Measurements from ENCODE around the gene HLF.

The HLF gene

GRCh38 chr17:55275894-55276804, 11.4 kb downstream of the HLF start:
- no peak for DNase-seq

DNA sequence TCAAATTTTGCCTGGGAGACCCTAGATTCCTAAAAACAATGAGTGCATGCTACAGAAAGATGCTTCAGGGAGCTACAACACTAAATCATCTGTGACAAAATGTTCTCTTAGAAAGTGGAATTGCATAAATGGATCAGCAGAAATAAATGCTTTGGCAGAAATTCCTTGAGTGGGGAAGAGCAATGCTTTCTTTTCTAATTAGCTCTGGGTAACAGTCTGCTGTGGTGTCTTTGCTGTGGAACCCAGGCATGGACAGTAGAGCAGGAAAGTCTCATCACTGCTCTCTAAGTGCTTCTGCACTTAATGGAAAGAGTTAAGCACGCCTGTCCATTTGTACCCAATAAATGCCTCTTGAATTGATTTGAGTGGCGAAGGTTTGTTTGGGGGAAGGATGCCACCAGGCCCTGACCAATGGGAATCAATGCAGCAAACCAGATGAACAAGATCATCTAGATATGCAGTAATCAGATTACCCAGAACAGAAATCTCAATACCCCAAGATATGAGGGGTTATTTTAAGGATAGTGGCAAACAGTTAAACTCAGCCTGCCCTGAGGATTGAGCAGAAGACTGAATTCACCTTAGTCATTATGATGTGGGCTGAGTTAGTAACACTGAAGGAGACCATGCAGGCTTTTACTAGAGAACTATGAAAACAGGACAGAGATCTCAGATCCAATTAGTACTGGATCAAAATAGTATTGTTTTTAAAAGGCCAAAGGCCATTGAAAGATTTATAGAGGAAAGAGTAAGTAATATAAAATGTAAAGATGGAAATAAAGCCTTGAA, 13.6 kb downstream of the HLF start:
- no peak for DNase-seq

- no peak for DNase-seq
Measured at GRCh38 chr17:55279203-55279602, 14.4 kb downstream of the HLF start.

DNA sequence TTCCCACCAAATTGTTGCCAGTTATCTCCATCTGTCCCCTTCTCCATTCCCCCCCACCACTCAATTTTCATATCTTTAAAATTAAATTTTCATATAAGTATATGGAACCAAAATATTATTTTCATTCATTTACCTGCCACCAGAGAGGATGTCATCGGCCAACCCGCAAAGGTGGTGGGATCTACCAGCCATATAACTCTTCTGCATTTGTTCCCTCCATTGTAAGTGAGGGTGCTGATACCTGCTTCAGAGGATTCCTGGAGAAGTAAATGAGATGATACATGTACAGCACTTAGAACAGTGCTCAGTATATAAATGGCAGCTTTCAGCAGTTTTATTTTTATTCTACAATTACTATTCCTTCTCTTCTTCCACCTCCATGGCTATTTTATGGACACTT, 15.0 kb downstream of the HLF start:
- no peak for DNase-seq

- no peak for DNase-seq
Measured at GRCh38 chr17:55280212-55280611, 15.5 kb downstream of the HLF start.

- DNase-seq: no peak
Measured at GRCh38 chr17:55281649-55282378, 17.1 kb downstream of the HLF start.

GRCh38 chr17:55282379-55282702, 17.6 kb downstream of the HLF start:
- DNase-seq: no peak

DNA sequence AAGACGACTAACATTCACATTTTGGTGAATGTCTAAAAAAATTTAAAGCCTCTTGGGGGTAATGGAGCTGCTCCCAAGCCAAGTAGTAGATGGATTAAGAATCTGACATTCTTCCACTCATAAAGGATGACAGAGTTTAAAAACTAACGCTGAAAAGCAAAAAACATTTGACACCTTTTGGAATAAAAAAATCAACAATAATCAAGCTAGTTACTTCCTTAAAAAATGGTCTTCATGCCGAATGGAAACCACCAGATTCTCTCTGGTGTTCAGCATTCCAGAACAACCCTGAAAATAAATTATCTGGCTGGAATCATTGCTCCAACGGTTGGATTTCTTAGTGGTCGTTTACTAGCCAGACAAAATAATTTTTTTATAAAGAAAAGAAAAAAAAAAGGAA, 18.0 kb downstream of the HLF start:
- DNase-seq: no peak

- no peak for DNase-seq
Measured at GRCh38 chr17:55283256-55283965, 18.7 kb downstream of the HLF start.

GRCh38 chr17:55284001-55284884, 19.5 kb downstream of the HLF start:
- DNase-seq: peak in 1 of 5 experiments; percentile 30

- DNase-seq: no peak
Measured at GRCh38 chr17:55284944-55285339, 20.2 kb downstream of the HLF start.

- DNase-seq: no peak
Measured at GRCh38 chr17:55285340-55286301, 20.9 kb downstream of the HLF start.

GRCh38 chr17:55286681-55287589, 22.2 kb downstream of the HLF start:
- no peak for DNase-seq

DNA sequence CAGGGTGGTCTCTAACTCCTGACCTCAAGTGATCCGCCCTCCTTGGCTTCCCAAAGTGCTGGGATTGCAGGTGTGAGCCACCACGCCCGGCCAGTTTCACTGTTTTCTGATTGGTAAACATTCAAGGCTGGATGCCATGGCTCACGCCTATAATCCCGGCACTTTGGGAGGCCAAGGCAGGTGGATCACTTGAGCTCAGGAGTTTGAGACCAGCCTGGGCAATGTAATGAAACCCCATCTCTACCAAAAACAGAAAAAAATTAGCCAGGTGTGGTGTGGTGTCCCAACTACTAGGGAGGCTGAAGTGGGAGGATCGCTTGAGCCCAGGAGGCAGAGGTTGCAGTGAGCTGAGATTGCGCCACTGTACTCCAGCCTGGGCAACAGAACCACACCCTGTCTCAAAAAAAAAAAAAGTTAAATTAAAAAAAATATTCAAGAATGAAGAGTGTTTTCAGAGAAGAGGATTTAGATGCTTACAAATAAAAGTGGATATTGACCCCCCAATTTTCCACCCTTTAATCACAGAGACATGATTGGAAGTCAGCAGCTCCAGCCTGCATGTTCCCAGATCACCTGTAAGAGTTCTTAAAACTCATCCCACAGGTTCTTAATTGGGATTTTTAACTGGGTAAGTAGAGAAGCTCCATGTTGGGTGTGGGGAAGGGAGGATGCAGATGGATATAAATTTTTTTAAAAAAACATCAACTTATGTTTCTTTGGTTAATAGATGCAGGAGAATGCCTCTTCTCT, 23.8 kb downstream of the HLF start:
- DNase-seq: no peak

DNA sequence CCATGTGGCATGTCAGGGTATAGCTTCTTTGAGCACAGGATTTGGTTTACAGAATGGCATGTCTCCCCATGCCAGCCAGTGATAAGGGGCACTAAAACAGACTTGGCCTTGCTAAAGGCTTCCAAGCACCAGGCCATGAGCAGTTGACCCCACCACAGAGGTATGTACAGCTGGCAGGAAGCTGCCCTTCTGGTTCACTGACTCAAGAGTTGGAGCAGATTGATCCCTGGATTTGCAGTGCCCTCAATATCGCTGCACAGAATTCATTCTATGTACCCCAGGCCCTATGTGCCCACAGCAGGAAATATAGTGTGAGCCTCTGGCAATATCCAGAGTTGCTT, 24.3 kb downstream of the HLF start:
- no peak for DNase-seq

DNA sequence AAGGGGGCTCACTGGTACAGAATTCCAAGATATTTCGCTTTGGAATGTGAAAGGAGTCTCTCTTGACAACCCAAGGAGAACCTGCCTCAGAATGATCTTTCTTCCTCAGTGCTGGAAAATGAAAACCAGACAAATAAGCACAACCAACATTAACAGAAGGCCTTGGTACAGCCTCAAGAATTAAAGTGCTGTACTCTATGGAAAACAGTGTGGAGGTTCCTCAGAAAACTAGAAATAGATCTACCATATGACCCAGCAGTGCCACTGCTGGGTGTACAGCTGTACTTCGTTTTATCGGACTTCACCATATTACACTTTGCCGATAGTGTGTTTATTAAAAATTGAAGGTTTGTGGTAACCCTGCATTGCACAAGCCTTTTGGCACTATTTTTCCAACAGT, 25.2 kb downstream of the HLF start:
- no peak for DNase-seq

DNA sequence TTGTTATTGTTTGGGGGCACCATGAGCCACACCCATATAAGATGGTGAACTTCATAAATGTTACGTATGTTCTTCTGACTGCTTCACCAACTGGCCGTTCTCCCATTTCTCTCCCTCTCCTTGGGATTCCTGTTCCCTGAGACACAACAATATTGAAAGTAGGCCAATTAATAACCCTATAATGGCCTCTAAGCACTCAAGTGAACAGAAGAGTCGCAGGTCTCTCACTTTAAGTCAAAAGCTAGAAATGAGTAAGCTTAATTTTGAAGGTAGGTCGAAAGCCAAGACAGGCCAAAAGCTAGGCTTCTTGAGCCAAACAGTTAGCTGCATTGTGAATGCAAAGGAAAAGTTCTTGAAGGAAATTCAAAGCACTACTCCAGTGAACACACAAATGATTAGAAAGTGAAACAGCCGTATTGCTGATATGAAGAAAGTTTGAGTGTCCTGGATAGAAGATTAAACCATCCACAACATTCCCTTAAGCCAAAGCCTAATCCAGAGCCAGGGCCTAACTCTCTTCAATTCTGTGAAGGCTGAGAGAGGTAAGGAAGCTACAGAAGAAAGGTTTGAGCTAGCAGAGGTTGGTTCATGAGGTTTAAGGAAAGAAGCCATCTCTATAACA, 25.8 kb downstream of the HLF start:
- peak in 1 of 5 experiments; percentile 10 for DNase-seq

GRCh38 chr17:55291114-55291507, 26.4 kb downstream of the HLF start:
- no peak for DNase-seq

Measured in T-helper 2 cell (primary cell).